Non-pigmented ciliary epithelial cell (primary cell): Measurements from ENCODE around the gene TBL2.
"Not testable (repeated sequence)": the region's sequence is repeated elsewhere in the genome, so short reads cannot be mapped to it uniquely, and the experiment has no call there.

Experiments
- DNase-seq: peaks from one replicate; pipeline ENCODE4 v3.0.0-alpha.2; 2010; ENCODE audit warnings: low read depth

Gene TBL2

GRCh38 chr7:73606801-73607691 is 28.7 kb upstream of the TBL2 start:
- DNase-seq, result no peak

GRCh38 chr7:73605601-73606220 is 27.3 kb upstream of the TBL2 start:
- no peak for DNase-seq

- no peak for DNase-seq
These were observed 24.6 kb upstream of the TBL2 start for GRCh38 chr7:73602721-73603651.

- no peak for DNase-seq
These were observed 21.5 kb upstream of the TBL2 start for GRCh38 chr7:73599916-73600315.

GRCh38 chr7:73599151-73599882 is 20.9 kb upstream of the TBL2 start:
- DNase-seq, result no peak

- no peak for DNase-seq
These were observed 19.8 kb upstream of the TBL2 start for GRCh38 chr7:73597978-73598782.

GRCh38 chr7:73596191-73597065 is 18.0 kb upstream of the TBL2 start:
- no peak for DNase-seq

GRCh38 chr7:73595358-73595757 is 17.0 kb upstream of the TBL2 start:
- DNase-seq, result no peak

GRCh38 chr7:73593207-73594045 is 15.0 kb upstream of the TBL2 start:
- no peak for DNase-seq

- no peak for DNase-seq
These were observed 8.5 kb upstream of the TBL2 start for GRCh38 chr7:73586911-73587310.

- DNase-seq, result no peak
These were observed 6.8 kb upstream of the TBL2 start for GRCh38 chr7:73585196-73585595.

GRCh38 chr7:73582664-73583202 is 4.4 kb upstream of the TBL2 start:
- no peak for DNase-seq

- DNase-seq, result not testable (repeated sequence)
These were observed 2.6 kb upstream of the TBL2 start for GRCh38 chr7:73581006-73581405.

- no peak for DNase-seq
These were observed 595 bp downstream of the TBL2 start for GRCh38 chr7:73577627-73578341.

GRCh38 chr7:73573791-73574190 is 4.6 kb downstream of the TBL2 start:
- no peak for DNase-seq

- DNase-seq, result no peak
These were observed 5.1 kb downstream of the TBL2 start for GRCh38 chr7:73573276-73573675.

GRCh38 chr7:73572767-73573186 is 5.6 kb downstream of the TBL2 start:
- DNase-seq, result no peak

GRCh38 chr7:73570977-73571376 is 7.4 kb downstream of the TBL2 start:
- DNase-seq, result no peak
